Measurements from ENCODE around the gene TFAP2A. TPM values are rescaled to one million over a fixed set of nuclear protein-coding genes. Genes with fewer than 3 reads are reported as not detected.

TFAP2A gene
- polyA plus RNA-seq, 4 donors = 0.19 to 0.58 TPM; not detected in 2

- FAIRE-seq (no peak), DNase-seq (no peak)
- no peak overlapping the region for H3K4me3 ChIP-seq (ENCODE audit: low read depth in 1 of 3, low read length in 3 of 3)
- H3K27me3 ChIP-seq (ENCODE audit: control insufficient read depth in 3 of 3, insufficient read depth in 3 of 3, low read length in 3 of 3) = peaks cover 6 to 89% (median 37%) of the 10 kb centered on the region in 3 donors
- 7 to 13% (median 9%) methylated on average over 14 of the region's 14 CpGs for WGBS, 3 donors
- H3K36me3 ChIP-seq (ENCODE audit: control insufficient read depth in 3 of 3, insufficient read depth in 2 of 3, low read depth in 1 of 3, low read length in 3 of 3) = no peaks in the 10 kb centered on the region
- H3K27ac ChIP-seq (ENCODE audit: low read depth in 1 of 3, low read length in 2 of 3) = no peak overlapping the region
- H3K4me1 ChIP-seq (ENCODE audit: control insufficient read depth in 3 of 3, insufficient read depth in 2 of 3, low read depth in 1 of 3, low read length in 2 of 3) = no peaks in the 10 kb centered on the region
- H3K9me3 ChIP-seq (ENCODE audit: control insufficient read depth in 2 of 2, insufficient read depth in 1 of 2, low read depth in 1 of 2, low read length in 1 of 2) = no peaks in the 10 kb centered on the region
These were observed 18.9 kb downstream of the TFAP2A start for GRCh38 chr6:10395704-10396546.

- no peaks in the 10 kb centered on the region for H3K4me1 ChIP-seq (ENCODE audit: control insufficient read depth in 3 of 3, insufficient read depth in 2 of 3, low read depth in 1 of 3, low read length in 2 of 3)
- H3K9me3 ChIP-seq (ENCODE audit: control insufficient read depth in 2 of 2, insufficient read depth in 1 of 2, low read depth in 1 of 2, low read length in 1 of 2) = no peaks in the 10 kb centered on the region
- no peak overlapping the region for H3K4me3 ChIP-seq (ENCODE audit: low read depth in 1 of 3, low read length in 3 of 3)
- no peak for FAIRE-seq
- no peak overlapping the region for H3K27ac ChIP-seq (ENCODE audit: low read depth in 1 of 3, low read length in 2 of 3)
- 7 to 12% (median 7%) methylated on average over 8 of the region's 8 CpGs for WGBS, 3 donors
- H3K27me3 ChIP-seq (ENCODE audit: control insufficient read depth in 3 of 3, insufficient read depth in 3 of 3, low read length in 3 of 3) = peaks cover 6 to 89% (median 40%) of the 10 kb centered on the region in 3 donors
- DNase-seq = no peak
- H3K36me3 ChIP-seq (ENCODE audit: control insufficient read depth in 3 of 3, insufficient read depth in 2 of 3, low read depth in 1 of 3, low read length in 3 of 3) = no peaks in the 10 kb centered on the region
These were observed 19.6 kb downstream of the TFAP2A start for GRCh38 chr6:10395171-10395703.

- Histone ChIP-seq H3K4me3 (ENCODE audit: low read depth in 1 of 3, low read length in 3 of 3) (no peak overlapping the region), H3K36me3 (ENCODE audit: control insufficient read depth in 3 of 3, insufficient read depth in 2 of 3, low read depth in 1 of 3, low read length in 3 of 3) (no peaks in the 10 kb centered on the region), H3K27me3 (ENCODE audit: control insufficient read depth in 3 of 3, insufficient read depth in 3 of 3, low read length in 3 of 3) (peaks cover 0 to 89% (median 47%) of the 10 kb centered on the region in 3 donors), H3K9me3 (ENCODE audit: control insufficient read depth in 2 of 2, insufficient read depth in 1 of 2, low read depth in 1 of 2, low read length in 1 of 2) (no peaks in the 10 kb centered on the region), H3K27ac (ENCODE audit: low read depth in 1 of 3, low read length in 2 of 3) (no peak overlapping the region), H3K4me1 (ENCODE audit: control insufficient read depth in 3 of 3, insufficient read depth in 2 of 3, low read depth in 1 of 3, low read length in 2 of 3) (no peaks in the 10 kb centered on the region)
- DNase-seq (no peak), FAIRE-seq (no peak)
- 3 to 7% (median 6%) methylated on average over 8 of the region's 8 CpGs for WGBS, 3 donors
These were observed 21.2 kb downstream of the TFAP2A start for GRCh38 chr6:10393544-10394225.

- DNase-seq = no peak
- H3K4me3 ChIP-seq (ENCODE audit: low read depth in 1 of 3, low read length in 3 of 3) = no peak overlapping the region
- no peak for FAIRE-seq
- H3K36me3 ChIP-seq (ENCODE audit: control insufficient read depth in 3 of 3, insufficient read depth in 2 of 3, low read depth in 1 of 3, low read length in 3 of 3) = no peaks in the 10 kb centered on the region
- no peaks in the 10 kb centered on the region for H3K9me3 ChIP-seq (ENCODE audit: control insufficient read depth in 2 of 2, insufficient read depth in 1 of 2, low read depth in 1 of 2, low read length in 1 of 2)
- H3K4me1 ChIP-seq (ENCODE audit: control insufficient read depth in 3 of 3, insufficient read depth in 2 of 3, low read depth in 1 of 3, low read length in 2 of 3) = no peaks in the 10 kb centered on the region
- 9 to 11% (median 10%) methylated on average over 10 of the region's 10 CpGs for WGBS, 3 donors
- H3K27ac ChIP-seq (ENCODE audit: low read depth in 1 of 3, low read length in 2 of 3) = no peak overlapping the region
- H3K27me3 ChIP-seq (ENCODE audit: control insufficient read depth in 3 of 3, insufficient read depth in 3 of 3, low read length in 3 of 3) = peaks cover 0 to 96% (median 58%) of the 10 kb centered on the region in 3 donors
These were observed 23.1 kb downstream of the TFAP2A start for GRCh38 chr6:10391799-10392198.

GRCh38 chr6:10391299-10391630 lies 23.6 kb downstream of the TFAP2A start:
- Histone ChIP-seq H3K9me3 (ENCODE audit: control insufficient read depth in 2 of 2, insufficient read depth in 1 of 2, low read depth in 1 of 2, low read length in 1 of 2) (no peaks in the 10 kb centered on the region), H3K4me1 (ENCODE audit: control insufficient read depth in 3 of 3, insufficient read depth in 2 of 3, low read depth in 1 of 3, low read length in 2 of 3) (no peaks in the 10 kb centered on the region), H3K36me3 (ENCODE audit: control insufficient read depth in 3 of 3, insufficient read depth in 2 of 3, low read depth in 1 of 3, low read length in 3 of 3) (no peaks in the 10 kb centered on the region), H3K27ac (ENCODE audit: low read depth in 1 of 3, low read length in 2 of 3) (no peak overlapping the region), H3K4me3 (ENCODE audit: low read depth in 1 of 3, low read length in 3 of 3) (no peak overlapping the region), H3K27me3 (ENCODE audit: control insufficient read depth in 3 of 3, insufficient read depth in 3 of 3, low read length in 3 of 3) (peaks cover 0 to 99% (median 59%) of the 10 kb centered on the region in 3 donors)
- 7 to 13% (median 9%) methylated on average over 10 of the region's 10 CpGs for WGBS, 3 donors
- DNase-seq (no peak), FAIRE-seq (no peak)

GRCh38 chr6:10390495-10391298 lies 24.2 kb downstream of the TFAP2A start:
- Histone ChIP-seq H3K9me3 (ENCODE audit: control insufficient read depth in 2 of 2, insufficient read depth in 1 of 2, low read depth in 1 of 2, low read length in 1 of 2) (no peaks in the 10 kb centered on the region), H3K27me3 (ENCODE audit: control insufficient read depth in 3 of 3, insufficient read depth in 3 of 3, low read length in 3 of 3) (peaks cover 0 to 99% (median 58%) of the 10 kb centered on the region in 3 donors), H3K4me3 (ENCODE audit: low read depth in 1 of 3, low read length in 3 of 3) (no peak overlapping the region), H3K36me3 (ENCODE audit: control insufficient read depth in 3 of 3, insufficient read depth in 2 of 3, low read depth in 1 of 3, low read length in 3 of 3) (no peaks in the 10 kb centered on the region), H3K27ac (ENCODE audit: low read depth in 1 of 3, low read length in 2 of 3) (no peak overlapping the region), H3K4me1 (ENCODE audit: control insufficient read depth in 3 of 3, insufficient read depth in 2 of 3, low read depth in 1 of 3, low read length in 2 of 3) (no peaks in the 10 kb centered on the region)
- WGBS, 3 donors = 7 to 14% (median 14%) methylated on average over 41 of the region's 41 CpGs
- DNase-seq = no peak
- FAIRE-seq = no peak

GRCh38 chr6:10389739-10390494 lies 25.0 kb downstream of the TFAP2A start:
- FAIRE-seq (no peak), DNase-seq (no peak)
- Histone ChIP-seq H3K27ac (ENCODE audit: low read depth in 1 of 3, low read length in 2 of 3) (no peak overlapping the region), H3K9me3 (ENCODE audit: control insufficient read depth in 2 of 2, insufficient read depth in 1 of 2, low read depth in 1 of 2, low read length in 1 of 2) (peaks cover 0 to 3% of the 10 kb centered on the region in 2 donors), H3K4me1 (ENCODE audit: control insufficient read depth in 3 of 3, insufficient read depth in 2 of 3, low read depth in 1 of 3, low read length in 2 of 3) (no peaks in the 10 kb centered on the region), H3K4me3 (ENCODE audit: low read depth in 1 of 3, low read length in 3 of 3) (no peak overlapping the region), H3K27me3 (ENCODE audit: control insufficient read depth in 3 of 3, insufficient read depth in 3 of 3, low read length in 3 of 3) (peaks cover 5 to 99% (median 60%) of the 10 kb centered on the region in 3 donors), H3K36me3 (ENCODE audit: control insufficient read depth in 3 of 3, insufficient read depth in 2 of 3, low read depth in 1 of 3, low read length in 3 of 3) (no peaks in the 10 kb centered on the region)
- WGBS, 3 donors = 8 to 18% (median 15%) methylated on average over 45 to 47 of the region's 47 CpGs
